Renal pelvis (tissue), 4 donors: ENCODE measurements around the gene NKAPL. TPM values are rescaled to one million over a fixed set of nuclear protein-coding genes. Genes with fewer than 3 reads are reported as not detected.
A peak's percentile ranks its signal among the peaks of the same experiment; 100 is the strongest.

Source experiments
- DNase-seq: peaks from one replicate; pipeline ENCODE4 v3.0.0-alpha.2; 2013
- polyA plus RNA-seq, 3 donors: library from polyadenylated mRNA; unstranded; fragments of 120-200 nt; gene quantifications; one replicate each; pipeline ENCODE4 v1.2.1, GENCODE V29; 2013; ENCODE audit not compliant: insufficient read length in 3 of 3

The NKAPL gene
- polyA plus RNA-seq, 3 donors, result 2.3 to 2.8 (median 2.6) TPM

GRCh38 chr6:28235912-28236452 lies 23.1 kb upstream of the NKAPL start:
- DNase-seq, result no peak

- DNase-seq, result no peak
Measured at GRCh38 chr6:28239636-28240035, 19.5 kb upstream of the NKAPL start.

GRCh38 chr6:28240471-28240870 lies 18.6 kb upstream of the NKAPL start:
- DNase-seq, result no peak

- DNase-seq, result no peak
Measured at GRCh38 chr6:28243946-28244345, 15.2 kb upstream of the NKAPL start.

- DNase-seq, result no peak
Measured at GRCh38 chr6:28245206-28245941, 13.7 kb upstream of the NKAPL start.

GRCh38 chr6:28248916-28249315 lies 10.2 kb upstream of the NKAPL start:
- no peak for DNase-seq

GRCh38 chr6:28250747-28251146 lies 8.3 kb upstream of the NKAPL start:
- DNase-seq, result no peak

- DNase-seq, result no peak
Measured at GRCh38 chr6:28251661-28252008, 7.5 kb upstream of the NKAPL start.

GRCh38 chr6:28252009-28252975 lies 6.8 kb upstream of the NKAPL start, which contains the start of gene ZKSCAN4:
ZKSCAN4 (minus strand) TSS chr6:28252269; CDS start chr6:28251980, 289 bp downstream.
- peak; percentile 93 for DNase-seq

GRCh38 chr6:28254121-28254519 lies 5.0 kb upstream of the NKAPL start:
- DNase-seq, result no peak

- DNase-seq, result no peak
Measured at GRCh38 chr6:28257042-28257441, 2.1 kb upstream of the NKAPL start.

GRCh38 chr6:28263922-28264321 lies 4.8 kb downstream of the NKAPL start:
- DNase-seq, result no peak

- no peak for DNase-seq
Measured at GRCh38 chr6:28264834-28265401, 5.8 kb downstream of the NKAPL start.

- DNase-seq, result no peak
Measured at GRCh38 chr6:28266563-28266961, 7.5 kb downstream of the NKAPL start.

GRCh38 chr6:28266962-28267694 lies 8.0 kb downstream of the NKAPL start, which contains the start of gene ZSCAN26:
ZSCAN26 (plus strand) TSS chr6:28267143; CDS start chr6:28271920, 4,777 bp downstream.
- peak; percentile 91 for DNase-seq

- no peak for DNase-seq
Measured at GRCh38 chr6:28267695-28268059, 8.6 kb downstream of the NKAPL start.

GRCh38 chr6:28269492-28269891 lies 10.4 kb downstream of the NKAPL start:
- DNase-seq, result no peak

- no peak for DNase-seq
Measured at GRCh38 chr6:28274888-28275287, 15.8 kb downstream of the NKAPL start.

GRCh38 chr6:28277746-28278145 lies 18.6 kb downstream of the NKAPL start:
- DNase-seq, result no peak

GRCh38 chr6:28280595-28281287 lies 21.6 kb downstream of the NKAPL start:
- no peak for DNase-seq
